Stimulated activated CD8-positive, alpha-beta memory T cell treated with anti-CD3 and anti-CD28 coated beads, Interleukin-12 subunit alpha, Interleukin-12 subunit beta, amount 100 ng/mL, for 24 hours (primary cell): ENCODE data around the gene KLK10.

Source experiments
- DNase-seq: peaks from one replicate; pipeline ENCODE4 v3.0.0-alpha.2; 2020; ENCODE audit errors: extremely low read depth

KLK10 gene

DNA sequence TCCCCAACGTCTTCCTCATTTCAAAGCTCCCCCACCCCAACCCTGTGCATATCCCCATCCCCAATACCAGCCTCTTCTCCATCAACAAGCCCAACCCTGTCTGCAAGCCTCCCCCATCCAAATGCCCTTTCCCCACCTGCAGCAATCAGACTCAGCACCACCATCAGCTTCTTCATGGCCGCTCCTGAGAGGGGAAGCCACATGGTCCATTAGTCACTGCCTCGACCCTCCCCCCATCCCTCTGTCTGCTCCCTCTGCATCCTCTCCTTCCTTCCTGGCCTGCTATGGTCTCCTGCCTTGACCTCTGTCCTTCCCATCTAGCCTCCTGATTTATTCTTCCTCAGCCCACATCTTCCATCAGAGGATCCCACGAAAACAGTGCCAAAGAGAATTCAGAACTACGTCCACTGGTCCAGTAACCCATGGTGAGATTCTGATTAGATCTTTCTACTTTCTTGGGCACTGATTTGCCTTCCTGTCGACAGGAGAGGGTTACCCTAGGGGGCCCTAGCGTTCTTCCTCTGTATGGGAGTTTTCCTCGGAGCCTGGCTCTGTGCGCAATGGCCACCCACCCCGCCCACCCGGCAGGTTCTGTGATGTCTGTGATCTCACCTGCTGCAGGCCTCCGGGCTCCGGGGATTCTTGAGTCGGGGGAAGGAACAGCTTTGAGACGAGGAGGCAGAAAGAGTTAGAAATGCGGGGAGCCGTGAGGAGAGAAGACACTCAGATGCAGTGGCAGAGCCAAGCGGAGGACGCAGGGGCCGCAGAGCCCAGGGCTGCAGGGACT lies 51.4 kb downstream of the KLK10 start:
- no peak for DNase-seq

DNA sequence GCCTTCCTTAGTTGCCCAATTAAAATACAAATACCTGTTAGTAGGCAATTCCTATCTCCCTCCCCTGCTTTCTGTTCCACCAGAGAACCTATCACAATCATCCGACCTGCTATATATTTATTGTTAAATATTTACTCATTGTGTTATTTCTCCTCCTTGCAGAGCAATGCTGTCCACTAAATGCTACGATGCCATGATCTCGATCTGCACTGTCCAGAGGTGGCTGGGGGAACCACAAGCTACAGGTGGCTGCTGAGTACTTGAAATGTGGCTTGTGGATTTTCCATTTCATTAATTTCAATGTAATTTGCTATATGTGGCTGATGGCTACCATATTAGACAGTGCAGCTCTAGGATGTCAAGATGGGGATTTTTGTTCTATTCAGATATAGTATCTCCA lies 55.2 kb downstream of the KLK10 start:
- no peak for DNase-seq

DNA sequence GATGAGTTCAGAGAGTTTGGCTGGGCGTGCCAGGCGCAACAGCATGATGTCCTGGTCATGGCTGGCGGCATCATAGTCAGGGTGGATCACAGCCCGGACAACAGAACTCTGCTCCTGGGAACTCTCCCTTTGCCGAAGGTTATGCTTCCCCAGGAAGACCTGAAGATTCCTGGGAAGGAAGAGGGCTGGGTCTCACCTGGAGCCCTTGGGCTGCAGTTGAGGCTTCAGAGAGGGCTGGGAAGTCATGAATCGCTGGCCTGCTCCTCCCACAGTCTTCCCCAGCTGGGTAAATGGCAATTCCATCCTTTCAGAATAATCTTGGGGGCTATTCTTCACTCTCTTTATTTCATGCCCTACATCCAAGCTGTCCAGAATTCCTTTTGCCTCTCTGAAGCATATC lies 56.1 kb downstream of the KLK10 start:
- no peak for DNase-seq
